GM13977 (cell line): Measurements from ENCODE around the gene UBFD1.

Experiments used
- DNase-seq: peaks from one replicate; pipeline ENCODE4 v3.0.0; 2012; ENCODE audit warnings: low spot score
- CTCF ChIP-seq: IDR thresholded peaks from 2 replicates; pipeline ENCODE4 v1.5.1; 2012; ENCODE audit warnings: mild to moderate bottlenecking, control low read depth; ENCODE audit not compliant: insufficient read depth; ENCODE audit errors: extremely low read depth, missing control alignments
- in situ Hi-C: fragments of 300-500 bp; cut with MboI; formaldehyde crosslinking; loops from one replicate; pipeline ENCODE4 v1.12.0; 2022; ENCODE audit warnings: low sequenced_read_pairs, low pct_unique_long_range_greater_than_20kb, mixed read lengths, inconsistent platforms; ENCODE audit not compliant: unreplicated experiment

The UBFD1 gene

GRCh38 chr16:23552161-23552560 lies 5.4 kb upstream of the UBFD1 start:
- TF ChIP-seq CTCF, result no peak
- in situ Hi-C loops, result no loop called here
- no peak for DNase-seq

DNA sequence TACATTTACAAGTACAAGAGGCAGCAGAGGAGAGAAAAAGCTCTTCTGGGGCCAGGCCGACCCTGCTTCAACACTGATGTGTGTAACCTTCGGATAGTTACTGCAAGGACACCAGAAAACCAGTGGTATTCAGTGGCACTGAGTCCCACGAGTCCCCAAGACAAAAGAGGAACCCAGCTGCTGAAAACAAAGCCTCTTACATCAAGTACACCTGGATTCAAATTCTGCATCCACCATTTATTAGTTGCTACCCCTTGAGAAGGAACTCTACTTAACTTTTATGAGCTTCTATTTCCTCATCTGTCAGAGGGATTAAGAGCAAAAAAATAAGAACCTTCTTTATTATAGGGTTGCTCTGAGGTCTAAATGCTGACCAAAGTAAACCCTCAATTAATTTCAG lies 3.0 kb upstream of the UBFD1 start:
- DNase-seq, result no peak
- in situ Hi-C loops, result no loop called here
- no peak for TF ChIP-seq CTCF

DNA sequence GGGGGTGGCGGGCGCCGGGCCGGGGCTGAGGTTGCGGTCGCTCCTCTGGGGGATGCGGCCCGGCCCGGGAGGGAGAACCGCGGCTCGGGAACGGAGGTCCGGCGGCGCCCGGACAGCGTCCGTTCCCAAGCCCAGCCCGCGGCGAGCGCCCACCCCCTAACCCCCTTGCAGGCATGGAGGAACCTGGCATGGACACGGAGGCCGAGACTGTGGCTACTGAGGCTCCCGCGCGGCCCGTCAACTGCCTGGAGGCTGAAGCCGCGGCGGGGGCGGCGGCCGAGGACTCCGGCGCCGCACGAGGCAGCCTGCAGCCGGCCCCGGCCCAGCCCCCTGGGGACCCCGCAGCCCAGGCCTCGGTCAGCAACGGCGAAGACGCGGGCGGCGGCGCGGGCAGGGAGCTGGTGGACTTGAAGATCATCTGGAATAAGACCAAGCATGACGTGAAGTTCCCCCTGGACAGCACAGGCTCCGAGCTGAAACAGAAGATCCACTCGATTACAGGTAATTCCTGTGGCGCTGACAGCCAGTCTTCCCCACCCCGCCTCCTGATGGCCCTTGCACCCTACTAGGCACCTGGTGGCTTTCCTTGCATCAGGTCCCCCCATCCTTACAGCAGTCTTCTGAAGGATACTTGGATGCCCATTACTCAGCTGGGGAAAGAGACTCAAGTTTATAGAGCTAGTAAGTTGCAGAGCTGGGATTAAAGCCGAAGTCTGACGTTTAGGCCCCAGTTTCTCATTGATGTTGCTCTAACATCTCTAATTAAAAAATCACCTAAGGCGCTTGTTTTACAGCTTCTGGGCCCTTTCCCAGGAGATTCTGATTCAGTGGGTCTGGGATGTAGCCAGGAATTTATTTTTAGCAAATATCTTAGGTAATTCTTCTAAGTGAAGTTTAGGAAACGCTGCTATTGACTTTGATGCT lies 514 bp downstream of the UBFD1 start:
- in situ Hi-C loops, result no loop called here
- no peak for TF ChIP-seq CTCF
- no peak for DNase-seq

- no peak for TF ChIP-seq CTCF
- in situ Hi-C loops, result no loop called here
- no peak for DNase-seq
Measured at GRCh38 chr16:23561586-23561985, 4.1 kb downstream of the UBFD1 start.

- no peak for TF ChIP-seq CTCF
- in situ Hi-C loops, result no loop called here
- DNase-seq, result no peak
Measured at GRCh38 chr16:23562505-23562904, 5.0 kb downstream of the UBFD1 start.

- DNase-seq, result no peak
- in situ Hi-C loops, result no loop called here
- TF ChIP-seq CTCF, result no peak
Measured at GRCh38 chr16:23563186-23563585, 5.7 kb downstream of the UBFD1 start.
